GM18502 (cell line): Measurements from ENCODE around the gene ANKDD1A.

ENCODE experiments used
- ATAC-seq: cut with Tn5 transposase; IDR thresholded peaks from one replicate; pipeline ENCODE4 v1.9.1; 2021; ENCODE audit warnings: mild to moderate bottlenecking; ENCODE audit not compliant: unreplicated experiment, poor library complexity

The ANKDD1A gene

DNA sequence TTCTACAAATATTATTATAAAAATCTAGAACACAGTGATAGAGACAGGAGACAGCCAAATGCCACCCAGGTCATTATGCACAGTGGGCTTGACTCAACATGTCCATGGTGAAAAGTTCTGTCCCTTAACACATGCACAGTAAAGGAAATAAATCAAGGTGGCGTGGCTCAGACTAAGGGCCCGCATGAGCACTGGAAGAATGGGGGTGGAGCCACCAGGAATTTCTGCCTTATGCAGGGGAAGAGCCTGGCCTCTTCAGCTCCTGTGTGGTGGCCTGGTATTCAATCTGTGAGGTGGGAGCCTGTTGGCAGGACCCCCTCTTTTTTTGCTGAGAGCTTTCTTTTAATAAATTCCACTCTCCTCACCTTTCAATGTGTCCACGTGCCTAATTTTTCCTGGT lies 95.2 kb downstream of the ANKDD1A start:
- ATAC-seq: no peak
